IMR-90 (cell line): ENCODE measurements around the gene PPP3CB. TPM values are rescaled to one million over a fixed set of nuclear protein-coding genes. Genes with fewer than 3 reads are reported as not detected.

Experiments used
- ATAC-seq: fragments of 200-7000 bp; cut with Tn5 transposase; 2 replicates; pipeline ENCODE4 v1.9.1; 2020; ENCODE audit warnings: low read depth, mild to moderate bottlenecking, moderate library complexity
- BruUV-seq: library from RNA; stranded (reverse); fragments of 400-500 nt; replicated peaks from 2 replicates; lab custom pipeline; 2021; lab: Mats Ljungman, UMichigan
- CTCF ChIA-PET: fragments of 300-600 bp; formaldehyde crosslinking; extraction: SDS; loops from one replicate; lab custom pipeline; 2021; ENCODE audit warnings: antibody characterized with exemption; lab: Yijun Ruan, JAX
- POLR2A ChIA-PET: fragments of 300-600 bp; sonication (Branson Sonifier 250); formaldehyde crosslinking; loops from one replicate; lab custom pipeline; 2022; ENCODE audit warnings: antibody characterized with exemption; ENCODE audit not compliant: unreplicated experiment; lab: Charles Lee
- DNase-seq: peaks from one replicate; pipeline ENCODE4 v3.0.0; 2013
- H2AFZ ChIP-seq: replicated peaks from 2 replicates; pipeline ENCODE3; 2013; ENCODE audit warnings: low read length, mild to moderate bottlenecking; ENCODE audit not compliant: poor library complexity
- H2AK5ac ChIP-seq: 2 replicates; pipeline ENCODE4 v1.6.1; 2013; ENCODE audit warnings: low read depth, low read length, inconsistent platforms
- H2AK9ac ChIP-seq: replicated peaks from 2 replicates; pipeline ENCODE3; 2013; ENCODE audit warnings: mild to moderate bottlenecking, low read depth, low read length, moderate library complexity; ENCODE audit not compliant: poor library complexity
- H2BK120ac ChIP-seq: 2 replicates; pipeline ENCODE4 v1.6.1; 2013; ENCODE audit warnings: low read depth, low read length, inconsistent platforms
- H2BK15ac ChIP-seq: 3 replicates; pipeline ENCODE4 v1.6.1; 2013; ENCODE audit warnings: low read depth, low read length, inconsistent platforms
- H2BK20ac ChIP-seq: 2 replicates; pipeline ENCODE4 v1.6.1; 2013; ENCODE audit warnings: low read depth, mild to moderate bottlenecking, inconsistent platforms, low read length, moderate library complexity
- H2BK5ac ChIP-seq: 2 replicates; pipeline ENCODE4 v1.6.1; 2013; ENCODE audit warnings: mild to moderate bottlenecking, low read depth, low read length, inconsistent platforms; ENCODE audit not compliant: poor library complexity, severe bottlenecking
- H3K14ac ChIP-seq: replicated peaks from 2 replicates; pipeline ENCODE4 v1.6.1; 2013; ENCODE audit warnings: low read depth, low read length, inconsistent platforms
- H3K18ac ChIP-seq: 2 replicates; pipeline ENCODE4 v1.6.1; 2013; ENCODE audit warnings: low read depth, low read length, control low read depth
- H3K23ac ChIP-seq: 2 replicates; pipeline ENCODE4 v1.6.1; 2013; ENCODE audit warnings: low read depth, low read length, inconsistent platforms
- H3K27ac ChIP-seq: 2 replicates; pipeline ENCODE4 v1.5.1; 2013; ENCODE audit warnings: mild to moderate bottlenecking, control low read depth, low read length; ENCODE audit not compliant: insufficient read depth
- H3K27me3 ChIP-seq: 2 replicates; pipeline ENCODE4 v1.6.1; 2013; ENCODE audit warnings: low read length; ENCODE audit not compliant: control insufficient read depth, insufficient read depth
- H3K36me3 ChIP-seq: 2 replicates; pipeline ENCODE4 v1.6.1; 2013; ENCODE audit warnings: low read length, mixed read lengths; ENCODE audit not compliant: control insufficient read depth, insufficient read depth
- H3K4ac ChIP-seq: 2 replicates; pipeline ENCODE4 v1.6.1; 2013; ENCODE audit warnings: low read depth, low read length, inconsistent platforms
- H3K4me1 ChIP-seq: 2 replicates; pipeline ENCODE4 v1.6.1; 2013; ENCODE audit warnings: low read length, mixed read lengths; ENCODE audit not compliant: control insufficient read depth, insufficient read depth
- H3K4me2 ChIP-seq: 2 replicates; pipeline ENCODE4 v1.6.1; 2013; ENCODE audit warnings: low read depth, mild to moderate bottlenecking, control low read depth, low read length, moderate library complexity
- H3K4me3 ChIP-seq: 2 replicates; pipeline ENCODE4 v1.5.1; 2013; ENCODE audit warnings: low read depth, mild to moderate bottlenecking, control low read depth, low read length, moderate library complexity; ENCODE audit not compliant: insufficient read depth
- H3K56ac ChIP-seq: 2 replicates; pipeline ENCODE4 v1.6.1; 2013; ENCODE audit warnings: low read length, inconsistent platforms; ENCODE audit not compliant: insufficient read depth; ENCODE audit errors: extremely low read depth
- H3K79me1 ChIP-seq, 2 experiments: 2 replicates each; pipeline ENCODE4 v1.6.1; 2013; ENCODE audit warnings: low read length in 2 of 2, inconsistent platforms in 1 of 2, low read depth in 1 of 2
- H3K9ac ChIP-seq: 2 replicates; pipeline ENCODE4 v1.6.1; 2013; ENCODE audit warnings: low read depth, low read length, control low read depth
- H3K9me1 ChIP-seq: 2 replicates; pipeline ENCODE4 v1.6.1; 2013; ENCODE audit warnings: low read length, inconsistent platforms; ENCODE audit not compliant: insufficient read depth
- H3K9me3 ChIP-seq: 2 replicates; pipeline ENCODE4 v1.6.1; 2013; ENCODE audit warnings: low read length; ENCODE audit not compliant: control insufficient read depth, insufficient read depth
- H4K20me1 ChIP-seq: 2 replicates; pipeline ENCODE4 v1.6.1; 2013; ENCODE audit warnings: low read length, inconsistent platforms; ENCODE audit not compliant: insufficient read depth
- H4K5ac ChIP-seq: 2 replicates; pipeline ENCODE4 v1.6.1; 2013; ENCODE audit warnings: mild to moderate bottlenecking, low read depth, low read length, control low read depth
- H4K8ac ChIP-seq, 2 experiments: 2 replicates each; pipeline ENCODE4 v1.6.1; 2013; ENCODE audit warnings: low read depth in 2 of 2, low read length in 2 of 2, control low read depth in 1 of 2, inconsistent platforms in 1 of 2
- H4K91ac ChIP-seq: 2 replicates; pipeline ENCODE4 v1.6.1; 2013; ENCODE audit warnings: low read depth, low read length, inconsistent platforms; ENCODE audit not compliant: insufficient read depth
- CEBPB ChIP-seq: IDR thresholded peaks from 2 replicates; pipeline ENCODE4 v1.6.1; 2012; ENCODE audit warnings: low read depth, low read length, improper control_type of control experiment
- RFX5 ChIP-seq: IDR thresholded peaks from 2 replicates; pipeline ENCODE4 v1.8.0; 2012; ENCODE audit warnings: low read depth, mild to moderate bottlenecking, low read length, moderate library complexity
- WGBS, 2 experiments: methylation state at CpG; one replicate each; pipeline versions ENCODE4 v1.1.5 to v1.1.7; 2013; ENCODE audit warnings: missing lambda C conversion rate in 2 of 2; ENCODE audit not compliant: insufficient read length in 1 of 2; ENCODE audit errors: extremely low coverage in 2 of 2; 5-methylcytosine and 5-hydroxymethylcytosine counted together
- dilution Hi-C: fragments of 300-500 bp; cut with HindIII; formaldehyde crosslinking; loops from one replicate; pipeline ENCODE4 v1.14.3; 2018; ENCODE audit warnings: low sequenced_read_pairs; ENCODE audit not compliant: unreplicated experiment
- in situ Hi-C: fragments of 300-500 bp; cut with MboI; formaldehyde crosslinking; loops from 3 replicates; pipeline ENCODE4 v1.14.3; 2019; ENCODE audit warnings: low sequenced_read_pairs, inconsistent platforms, mixed read lengths
- intact Hi-C: fragments of 100-400 bp; cut with micrococcal nuclease; formaldehyde crosslinking; loops from 2 replicates; pipeline ENCODE4 v1.10.0; 2022
- polyA plus RNA-seq, 3 experiments: library from polyadenylated mRNA; depleted of rRNA; stranded (reverse); fragments of >200 nt; gene quantifications; 2 replicates each; pipeline ENCODE4 v1.2.3, GENCODE V29; 2012; ENCODE audit warnings: low replicate concordance in 1 of 3
- total RNA-seq: library from RNA; depleted of rRNA; stranded (reverse); fragments of >200 nt; gene quantifications from 2 replicates; pipeline ENCODE4 v1.2.3, GENCODE V29; 2012

The PPP3CB gene
- total and polyA plus RNA-seq, 2 of the 4 experiments (the other 2 are of a cell fraction) = 22.9 to 36.4 TPM

- Histone ChIP-seq H3K9me3 (no peaks in the 10 kb centered on the region), H2BK20ac (no peak overlapping the region), H2BK120ac (peak overlapping the region; percentile 39; the same call in 1 of the 2 replicates), H2AK5ac (peak overlapping the region; percentile 79; the same call in 1 of the 2 replicates), H3K9ac (0 out of 2 replicates have a peak overlapping the region, but pooled peaks have one; percentile 11), H2BK5ac (peak overlapping the region; percentile 59), H3K27ac (peak overlapping the region; percentile 50; the same call in 1 of the 2 replicates), H4K91ac (0 out of 2 replicates have a peak overlapping the region, but pooled peaks have one; percentile 57), H2AK9ac (no peak overlapping the region), H2BK15ac (no peak overlapping the region), H3K9me1 (peaks cover 6% of the 10 kb centered on the region; the same call in 1 of the 2 replicates), H3K23ac (peak overlapping the region; percentile 2; the same call in 1 of the 2 replicates), H3K27me3 (no peaks in the 10 kb centered on the region), H3K4me1 (peaks cover 7% of the 10 kb centered on the region; the same call in 1 of the 2 replicates), H3K36me3 (peaks cover under 1% of the 10 kb centered on the region; the same call in 1 of the 2 replicates), H3K18ac (peak overlapping the region; percentile 19; the same call in 1 of the 2 replicates), H3K79me1 (peaks cover 14 to 43% of the 10 kb centered on the region in 2 experiments), H3K4ac (peak overlapping the region; percentile 78; the same call in 1 of the 2 replicates), H3K4me2 (peak overlapping the region; percentile 84), H2AFZ (no peak overlapping the region), H3K14ac (peak overlapping the region; percentile 49; the same call in 1 of the 2 replicates), H4K8ac (peak overlapping the region; percentile 22 to 60; a peak in 2 of 4 replicates), H4K5ac (peak overlapping the region; percentile 5; the same call in 1 of the 2 replicates), H4K20me1 (peaks cover 6% of the 10 kb centered on the region; the same call in 1 of the 2 replicates), H3K4me3 (peak overlapping the region; percentile 20; the same call in 1 of the 2 replicates), H3K56ac (no peak overlapping the region)
- TF ChIP-seq RFX5 (no peak), CEBPB (0 out of 2 replicates have a peak, but pooled peaks have one; percentile 50)
- no TSS peak for BruUV-seq
- no CpG with 5 or more reads among the region's 2 CpGs for WGBS, 2 experiments
- dilution Hi-C loops = no loop called here
- POLR2A ChIA-PET = no interaction called here
- peak; percentile 80 for DNase-seq
- peak; percentile 5; the same call in 1 of the 2 replicates for ATAC-seq
- CTCF ChIA-PET = no interaction called here
- intact Hi-C loops = loop anchor here (10.0 kb wide), 1 partner anchor 239 kb away; the partner anchor contains the start of gene MRPS16
- in situ Hi-C loops = no loop called here
These were observed 2.0 kb downstream of the PPP3CB start for GRCh38 chr10:73493781-73494180.
